Neural progenitor cell (in vitro differentiated cells): ENCODE results near the gene BAIAP3. TPM values are rescaled to one million over a fixed set of nuclear protein-coding genes. Genes with fewer than 3 reads are reported as not detected.

ENCODE experiments used
- DNase-seq: peaks from one replicate; pipeline ENCODE4 v3.0.0-alpha.2; 2016; ENCODE audit warnings: low spot score
- H2AFZ ChIP-seq: fragments of 200-600 bp; sonication (generic); replicated peaks from 2 replicates; pipeline ENCODE4 v1.6.1; 2016; ENCODE audit warnings: antibody characterized with exemption
- H3F3A ChIP-seq: fragments of 200-600 bp; sonication (generic); 2 replicates; pipeline ENCODE4 v1.6.1; 2016; ENCODE audit warnings: antibody characterized with exemption, low read depth
- H3K27ac ChIP-seq: fragments of 200-600 bp; sonication (generic); 2 replicates; pipeline ENCODE4 v1.5.1; 2016; ENCODE audit warnings: mild to moderate bottlenecking
- H3K27me3 ChIP-seq: fragments of 200-600 bp; sonication (generic); 2 replicates; pipeline ENCODE4 v1.6.1; 2016; ENCODE audit warnings: mild to moderate bottlenecking, moderate library complexity
- H3K36me3 ChIP-seq: fragments of 200-600 bp; sonication (generic); 2 replicates; pipeline ENCODE4 v1.5.1; 2016
- H3K4me1 ChIP-seq: fragments of 200-600 bp; sonication (generic); 2 replicates; pipeline ENCODE4 v1.6.1; 2016; ENCODE audit warnings: mixed run types
- H3K4me2 ChIP-seq: fragments of 200-600 bp; sonication (generic); 2 replicates; pipeline ENCODE4 v1.6.1; 2016
- H3K4me3 ChIP-seq: fragments of 200-600 bp; sonication (generic); 2 replicates; pipeline ENCODE4 v1.5.1; 2016
- H3K79me2 ChIP-seq: fragments of 200-600 bp; sonication (generic); 2 replicates; pipeline ENCODE4 v1.6.1; 2016; ENCODE audit warnings: low read depth
- H3K9ac ChIP-seq: fragments of 200-600 bp; sonication (generic); 2 replicates; pipeline ENCODE4 v1.6.1; 2016
- H3K9me3 ChIP-seq: fragments of 200-600 bp; sonication (generic); 2 replicates; pipeline ENCODE4 v1.5.1; 2016; ENCODE audit warnings: low read depth
- H4K20me1 ChIP-seq: fragments of 200-600 bp; sonication (generic); 2 replicates; pipeline ENCODE4 v1.6.1; 2016; ENCODE audit warnings: low read depth
- H3K27ac Mint-ChIP-seq: 3 replicates; pipeline ENCODE4 v1.8.0; 2021; ENCODE audit warnings: mixed read lengths
- H3K27me3 Mint-ChIP-seq: 2 replicates; pipeline ENCODE4 v1.8.0; 2022; ENCODE audit warnings: low read depth, mild to moderate bottlenecking, inconsistent platforms, moderate library complexity, mixed read lengths; ENCODE audit not compliant: insufficient read depth
- H3K36me3 Mint-ChIP-seq: 3 replicates; pipeline ENCODE4 v1.8.0; 2021; ENCODE audit warnings: mixed read lengths
- H3K4me1 Mint-ChIP-seq: 3 replicates; pipeline ENCODE4 v1.8.0; 2021; ENCODE audit warnings: mixed read lengths
- H3K4me3 Mint-ChIP-seq: 3 replicates; pipeline ENCODE4 v1.8.0; 2021; ENCODE audit warnings: mild to moderate bottlenecking, moderate library complexity, mixed read lengths
- H3K9me3 Mint-ChIP-seq: 3 replicates; pipeline ENCODE4 v1.8.0; 2020; ENCODE audit warnings: mixed read lengths
- EZH2 ChIP-seq: fragments of 200-600 bp; sonication (generic); IDR thresholded peaks from 2 replicates; pipeline ENCODE4 v1.6.1; 2017; ENCODE audit warnings: antibody characterized with exemption, mild to moderate bottlenecking, moderate library complexity
- EZH2phosphoT487 ChIP-seq: fragments of 200-600 bp; sonication (generic); IDR thresholded peaks from 2 replicates; pipeline ENCODE4 v1.6.1; 2017; ENCODE audit warnings: antibody characterized with exemption
- total RNA-seq: library from RNA; depleted of rRNA; stranded (reverse); fragments of >200 nt; gene quantifications from 2 replicates; pipeline ENCODE4 v1.2.3, GENCODE V29; 2015; ENCODE audit warnings: low replicate concordance
- TF ChIP-seq, protein P1 (sequence below): fragments of 200-600 bp; sonication (generic); IDR thresholded peaks from 2 replicates; pipeline ENCODE4 v1.5.1; 2017; ENCODE audit warnings: antibody characterized with exemption, mild to moderate bottlenecking

The BAIAP3 gene
- total RNA-seq, 1 donor from 2014 or later: 0.34 TPM

DNA sequence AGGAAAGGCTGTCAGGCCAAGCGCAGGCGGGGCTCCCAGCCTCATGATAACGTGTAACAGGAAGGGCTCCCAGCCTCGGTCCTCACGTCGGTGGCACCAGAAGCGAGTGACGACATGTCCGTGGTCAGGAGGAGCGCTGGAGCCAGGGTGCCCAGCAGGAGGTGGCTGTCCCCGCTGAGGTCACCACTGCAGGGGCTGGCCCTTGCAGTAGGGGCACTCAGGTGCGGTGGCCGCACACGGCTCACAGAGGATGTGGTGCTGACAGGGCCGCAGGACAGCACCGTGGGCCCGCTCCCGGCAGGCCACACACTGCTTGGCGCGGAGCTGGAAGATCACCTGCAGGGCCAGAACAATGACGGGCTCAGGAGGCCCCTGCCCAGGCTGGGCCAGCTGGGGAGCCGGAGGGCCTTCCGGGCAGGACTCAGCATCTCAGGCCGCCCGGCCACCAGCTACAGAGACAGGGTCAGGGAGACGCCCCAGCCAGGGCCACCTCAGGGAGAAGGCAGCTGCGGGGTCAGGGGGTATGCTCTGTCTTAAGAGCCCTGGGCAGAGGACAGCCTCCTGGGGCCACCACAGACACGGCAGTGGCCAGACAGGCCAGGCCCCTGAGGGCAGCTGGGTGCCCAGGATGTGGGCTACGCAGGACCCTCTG, 32.7 kb downstream of the BAIAP3 start:
- Mint-ChIP-seq H3K4me3 (no peak overlapping the region), H3K4me1 (no peaks in the 10 kb centered on the region), H3K9me3 (no peaks in the 10 kb centered on the region), H3K27me3 (peaks cover 2% of the 10 kb centered on the region), H3K27ac (no peak overlapping the region), H3K36me3 (peaks cover 6% of the 10 kb centered on the region)
- Histone ChIP-seq H3K79me2 (peaks cover 7% of the 10 kb centered on the region), H3F3A (peaks cover 6% of the 10 kb centered on the region), H3K9me3 (no peaks in the 10 kb centered on the region), H3K36me3 (no peaks in the 10 kb centered on the region), H4K20me1 (peaks cover 32% of the 10 kb centered on the region), H3K4me2 (no peak overlapping the region), H3K4me1 (no peaks in the 10 kb centered on the region), H3K4me3 (no peak overlapping the region), H3K9ac (no peak overlapping the region), H3K27me3 (no peaks in the 10 kb centered on the region), H3K27ac (no peak overlapping the region), H2AFZ (no peak overlapping the region)
- DNase-seq: no peak
- no peak for TF ChIP-seq EZH2phosphoT487
- no peak for TF ChIP-seq EZH2
- TF ChIP-seq, protein P1, sequence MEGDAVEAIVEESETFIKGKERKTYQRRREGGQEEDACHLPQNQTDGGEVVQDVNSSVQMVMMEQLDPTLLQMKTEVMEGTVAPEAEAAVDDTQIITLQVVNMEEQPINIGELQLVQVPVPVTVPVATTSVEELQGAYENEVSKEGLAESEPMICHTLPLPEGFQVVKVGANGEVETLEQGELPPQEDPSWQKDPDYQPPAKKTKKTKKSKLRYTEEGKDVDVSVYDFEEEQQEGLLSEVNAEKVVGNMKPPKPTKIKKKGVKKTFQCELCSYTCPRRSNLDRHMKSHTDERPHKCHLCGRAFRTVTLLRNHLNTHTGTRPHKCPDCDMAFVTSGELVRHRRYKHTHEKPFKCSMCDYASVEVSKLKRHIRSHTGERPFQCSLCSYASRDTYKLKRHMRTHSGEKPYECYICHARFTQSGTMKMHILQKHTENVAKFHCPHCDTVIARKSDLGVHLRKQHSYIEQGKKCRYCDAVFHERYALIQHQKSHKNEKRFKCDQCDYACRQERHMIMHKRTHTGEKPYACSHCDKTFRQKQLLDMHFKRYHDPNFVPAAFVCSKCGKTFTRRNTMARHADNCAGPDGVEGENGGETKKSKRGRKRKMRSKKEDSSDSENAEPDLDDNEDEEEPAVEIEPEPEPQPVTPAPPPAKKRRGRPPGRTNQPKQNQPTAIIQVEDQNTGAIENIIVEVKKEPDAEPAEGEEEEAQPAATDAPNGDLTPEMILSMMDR: no peak

DNA sequence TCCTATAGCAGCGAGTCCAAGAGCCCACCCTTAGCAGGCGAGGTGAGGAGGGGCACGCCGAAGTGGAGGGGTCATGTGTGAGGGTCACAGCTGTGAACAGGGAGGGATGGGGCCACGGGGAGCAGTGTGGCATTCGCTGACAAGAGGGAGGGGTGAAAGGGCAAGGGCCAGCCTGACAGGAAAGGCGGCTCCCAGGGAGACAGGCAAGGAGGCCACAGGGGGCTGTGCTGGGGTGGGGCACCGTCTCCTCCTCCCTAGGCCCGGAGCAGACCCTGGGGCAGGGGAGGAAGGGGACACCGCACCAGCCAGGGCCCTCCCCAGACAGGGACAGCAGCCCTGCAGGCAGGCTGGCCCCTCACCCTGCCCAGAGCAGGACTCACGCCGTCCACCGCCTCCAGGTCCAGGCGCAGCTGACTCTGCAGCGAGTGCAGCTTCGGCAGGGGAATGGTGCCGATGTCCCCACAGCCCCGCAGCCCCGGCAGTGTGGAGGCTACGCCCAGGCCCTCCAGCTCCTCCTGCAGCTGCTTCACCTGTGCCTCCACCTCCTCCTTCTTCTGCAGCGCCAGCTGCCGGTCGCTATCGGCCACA, 33.4 kb downstream of the BAIAP3 start:
- H3K9ac ChIP-seq: no peak overlapping the region
- no peak overlapping the region for H3K27ac ChIP-seq
- H4K20me1 ChIP-seq: peaks cover 32% of the 10 kb centered on the region
- H3K4me3 Mint-ChIP-seq: no peak overlapping the region
- no peak overlapping the region for H3K4me2 ChIP-seq
- H3K27ac Mint-ChIP-seq: no peak overlapping the region
- H3K36me3 ChIP-seq: no peaks in the 10 kb centered on the region
- TF ChIP-seq EZH2phosphoT487 (no peak), EZH2 (no peak)
- TF ChIP-seq, protein P1: no peak
- peaks cover 2% of the 10 kb centered on the region for H3K27me3 Mint-ChIP-seq
- H3K9me3 Mint-ChIP-seq: no peaks in the 10 kb centered on the region
- H3K4me3 ChIP-seq: no peak overlapping the region
- DNase-seq: no peak
- no peak overlapping the region for H2AFZ ChIP-seq
- no peaks in the 10 kb centered on the region for H3K4me1 Mint-ChIP-seq
- no peaks in the 10 kb centered on the region for H3K27me3 ChIP-seq
- H3K9me3 ChIP-seq: no peaks in the 10 kb centered on the region
- no peaks in the 10 kb centered on the region for H3K4me1 ChIP-seq
- H3F3A ChIP-seq: peaks cover 6% of the 10 kb centered on the region
- H3K79me2 ChIP-seq: peaks cover 7% of the 10 kb centered on the region
- peaks cover 6% of the 10 kb centered on the region for H3K36me3 Mint-ChIP-seq

DNA sequence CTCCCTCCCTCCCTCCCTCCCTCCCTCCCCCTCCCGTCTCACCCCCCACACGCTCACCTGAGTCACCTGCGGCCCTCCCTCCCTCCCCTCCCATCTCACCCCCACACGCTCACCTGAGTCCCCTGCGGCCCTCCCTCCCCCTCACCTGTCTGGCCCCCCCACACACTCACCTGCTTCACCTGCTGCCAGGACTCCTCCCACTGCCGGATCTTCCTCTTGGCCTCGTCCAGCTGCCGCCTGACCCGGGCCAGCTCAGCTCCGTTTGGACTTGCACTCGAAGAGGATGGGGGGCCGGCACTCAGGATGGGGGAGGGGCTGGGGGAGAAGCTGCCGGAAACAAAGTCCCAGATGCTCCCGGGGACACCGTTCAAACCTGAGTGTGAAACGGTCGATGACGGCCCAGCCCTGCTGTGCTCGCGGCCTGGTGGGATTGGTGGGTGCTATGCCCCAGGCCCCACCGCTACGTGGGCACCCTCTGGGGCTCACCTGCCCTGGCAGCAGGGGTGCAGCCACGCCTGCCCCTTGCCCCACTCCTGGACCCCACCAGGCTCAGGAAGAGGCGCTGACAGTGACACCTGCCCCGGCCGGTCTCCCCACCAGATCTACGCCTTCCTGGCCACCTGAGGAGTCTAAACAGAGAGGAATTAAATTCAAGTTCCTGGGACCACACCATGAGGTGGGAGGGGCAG, 34.2 kb downstream of the BAIAP3 start:
- Histone ChIP-seq H3F3A (peaks cover 6% of the 10 kb centered on the region), H3K79me2 (peaks cover 5% of the 10 kb centered on the region), H3K4me3 (no peak overlapping the region), H3K4me2 (no peak overlapping the region), H3K4me1 (no peaks in the 10 kb centered on the region), H3K9ac (no peak overlapping the region), H3K36me3 (no peaks in the 10 kb centered on the region), H3K27me3 (no peaks in the 10 kb centered on the region), H2AFZ (no peak overlapping the region), H3K9me3 (no peaks in the 10 kb centered on the region), H3K27ac (no peak overlapping the region), H4K20me1 (peaks cover 24% of the 10 kb centered on the region)
- H3K36me3 Mint-ChIP-seq: peaks cover 6% of the 10 kb centered on the region
- no peak overlapping the region for H3K27ac Mint-ChIP-seq
- H3K27me3 Mint-ChIP-seq: peaks cover 2% of the 10 kb centered on the region
- H3K4me1 Mint-ChIP-seq: no peaks in the 10 kb centered on the region
- H3K4me3 Mint-ChIP-seq: no peak overlapping the region
- DNase-seq: no peak
- TF ChIP-seq EZH2phosphoT487 (no peak), EZH2 (no peak)
- TF ChIP-seq, protein P1: no peak
- H3K9me3 Mint-ChIP-seq: no peaks in the 10 kb centered on the region
